Ovary (tissue), 9 donors: ENCODE results near the gene ATP2C1. TPM values are rescaled to one million over a fixed set of nuclear protein-coding genes. Genes with fewer than 3 reads are reported as not detected.

ENCODE experiments used
- DNase-seq, 5 donors: peaks; one replicate each; pipeline ENCODE4 v3.0.0-alpha.2; 2019 to 2020
- H3K27ac ChIP-seq, 2 donors: fragments of 200-600 bp; one replicate each; pipeline versions ENCODE4 v1.5.1 to v1.8.0; 2019 to 2022
- H3K27me3 ChIP-seq: fragments of 200-600 bp; one replicate; pipeline ENCODE4 v1.8.0; 2022
- H3K36me3 ChIP-seq: fragments of 200-600 bp; sonication (generic); one replicate; pipeline ENCODE4 v1.5.1; 2019
- H3K4me1 ChIP-seq: one replicate; pipeline ENCODE4 v1.8.1; 2013; ENCODE audit warnings: mild to moderate bottlenecking, moderate library complexity; ENCODE audit not compliant: insufficient read depth
- H3K4me3 ChIP-seq: fragments of 200-600 bp; sonication (generic); one replicate; pipeline ENCODE4 v1.5.1; 2017
- H3K9me3 ChIP-seq, 2 donors: fragments of 200-600 bp in 1 of 2; sonication (generic) in 1 of 2; one replicate each; pipeline versions ENCODE4 v1.5.1 to v1.8.1; 2013 to 2019; ENCODE audit warnings: mild to moderate bottlenecking in 1 of 2, moderate library complexity in 1 of 2
- CTCF ChIP-seq, 3 donors: fragments of 450-650 bp in 2 of 3; fragments of 200-600 bp in 1 of 3; IDR thresholded peaks; one replicate each; pipeline versions ENCODE4 v1.5.1 to v1.8.0; 2016 to 2022; ENCODE audit warnings: antibody characterized with exemption in 3 of 3, mild to moderate bottlenecking in 1 of 3
- EP300 ChIP-seq: sonication (generic); formaldehyde crosslinking; IDR thresholded peaks from one replicate; pipeline ENCODE4 v1.6.1; 2017; ENCODE audit warnings: antibody characterized with exemption
- POLR2A ChIP-seq: fragments of 450-650 bp; IDR thresholded peaks from one replicate; pipeline ENCODE4 v1.6.1; 2017; ENCODE audit warnings: antibody characterized with exemption, mild to moderate bottlenecking, moderate library complexity
- WGBS, 3 donors: extraction: QIAGEN DNeasy Blood & Tissue Kit in 1 of 3; methylation state at CpG; one replicate each; pipeline versions ENCODE4 v1.1.5 to v1.1.7; 2013 to 2017; 5-methylcytosine and 5-hydroxymethylcytosine counted together
- intact Hi-C, 4 donors: fragments of 100-400 bp; cut with DNase I; formaldehyde crosslinking; loops; one replicate each; pipeline versions ENCODE4 v1.11.0 to v1.15.1; 2022 to 2023
- polyA plus RNA-seq, 2 donors: library from polyadenylated mRNA; stranded (reverse); fragments of 200-250 nt in 1 of 2; fragments of 350-450 nt in 1 of 2; fragmentation: Illumina TruSeq in 1 of 2; extraction: RNeasy Lipid Tissue Mini Kit (QIAGEN cat#74804) in 1 of 2; gene quantifications; one replicate each; pipeline ENCODE4 v1.2.3, GENCODE V29; 2013 to 2014
- total RNA-seq, 7 donors: library from RNA; depleted of rRNA in 2 of 7; stranded (reverse); fragments of >200 nt in 2 of 7; fragmentation: NEBNext Ultra II Directional in 3 of 7; extraction: Animal tissue kit (Norgen Biotek cat#: 25700) in 3 of 7; gene quantifications; one replicate each; pipeline versions ENCODE4 v1.1.0 to v1.2.4, GENCODE V29; 2016 to 2023
- donor health status: DM: no; HTN: no; CAD: no; lungs with moderate emphysema.
- donor health status: DM: no; HTN: no; CAD: no.
- donor health status: Bipolar disorder and iron deficiency.
- donor health status: DM: yes; HTN: yes; CAD: no.
- donor health status: DM: no; HTN: no; CAD: no.
- donor health status: DM: yes; HTN: yes; CAD: no.

ATP2C1 gene
- total and polyA plus RNA-seq, 9 donors = 27.3 to 88.4 (median 53.0) TPM

GRCh38 chr3:130961458-130961857, 67.6 kb downstream of the ATP2C1 start:
- Histone ChIP-seq H3K9me3 (no peaks in the 10 kb centered on the region), H3K4me1 (no peaks in the 10 kb centered on the region), H3K4me3 (no peak overlapping the region), H3K27me3 (no peaks in the 10 kb centered on the region), H3K27ac (no peak overlapping the region), H3K36me3 (no peaks in the 10 kb centered on the region)
- DNase-seq = no peak
- intact Hi-C loops = no loop called here
- TF ChIP-seq POLR2A (no peak), CTCF (IDR thresholded peaks at IDR 0.05) (no peak), EP300 (no peak)

- 86 to 92% (median 87%) methylated on average over 2 of the region's 2 CpGs for WGBS, 3 donors
- no peak overlapping the region for H3K27ac ChIP-seq
Measured at GRCh38 chr3:130963444-130963843, 69.6 kb downstream of the ATP2C1 start.

GRCh38 chr3:130963878-130964277, 70.0 kb downstream of the ATP2C1 start:
- H3K27ac ChIP-seq = no peak overlapping the region
- H3K4me1 ChIP-seq = no peaks in the 10 kb centered on the region
- no peaks in the 10 kb centered on the region for H3K9me3 ChIP-seq
- no peak for DNase-seq
- TF ChIP-seq CTCF (IDR thresholded peaks at IDR 0.05) (no peak), POLR2A (no peak), EP300 (no peak)
- no peak overlapping the region for H3K4me3 ChIP-seq
- no peaks in the 10 kb centered on the region for H3K36me3 ChIP-seq
- intact Hi-C loops = no loop called here
- 93 to 97% (median 95%) methylated on average over 3 of the region's 3 CpGs for WGBS, 3 donors
- no peaks in the 10 kb centered on the region for H3K27me3 ChIP-seq

More at GRCh38 chr3:130963444-130963843, 69.6 kb downstream of the ATP2C1 start:
- no peak for DNase-seq
- no peak overlapping the region for H3K4me3 ChIP-seq
- H3K27me3 ChIP-seq = no peaks in the 10 kb centered on the region
- intact Hi-C loops = no loop called here
- no peaks in the 10 kb centered on the region for H3K9me3 ChIP-seq
- no peaks in the 10 kb centered on the region for H3K4me1 ChIP-seq
- H3K36me3 ChIP-seq = no peaks in the 10 kb centered on the region
- no peak for TF ChIP-seq POLR2A
- no peak for TF ChIP-seq CTCF (IDR thresholded peaks at IDR 0.05)
- no peak for TF ChIP-seq EP300

GRCh38 chr3:130967281-130967680, 73.4 kb downstream of the ATP2C1 start:
- Histone ChIP-seq H3K4me3 (no peak overlapping the region), H3K36me3 (no peaks in the 10 kb centered on the region), H3K27me3 (no peaks in the 10 kb centered on the region), H3K4me1 (no peaks in the 10 kb centered on the region), H3K27ac (no peak overlapping the region), H3K9me3 (no peaks in the 10 kb centered on the region)
- WGBS, 3 donors = 95 to 98% (median 95%) methylated on average over 2 of the region's 2 CpGs
- intact Hi-C loops = no loop called here
- no peak for TF ChIP-seq POLR2A
- TF ChIP-seq EP300 = no peak
- TF ChIP-seq CTCF (IDR thresholded peaks at IDR 0.05) = no peak
- no peak for DNase-seq

GRCh38 chr3:130968221-130968620, 74.3 kb downstream of the ATP2C1 start:
- TF ChIP-seq CTCF (IDR thresholded peaks at IDR 0.05) (no peak), POLR2A (no peak)
- H3K9me3 ChIP-seq = no peaks in the 10 kb centered on the region
- H3K27me3 ChIP-seq = no peaks in the 10 kb centered on the region
- no peak for DNase-seq
- intact Hi-C loops = no loop called here
- H3K4me3 ChIP-seq = no peak overlapping the region
- no peaks in the 10 kb centered on the region for H3K4me1 ChIP-seq
- H3K27ac ChIP-seq = no peak overlapping the region
- H3K36me3 ChIP-seq = no peaks in the 10 kb centered on the region
- 66 to 74% (median 68%) methylated on average over 3 of the region's 3 CpGs for WGBS, 3 donors
